ENCODE measurements around the gene CLCC1. TPM values are rescaled to one million over a fixed set of nuclear protein-coding genes. Genes with fewer than 3 reads are reported as not detected.
A peak's percentile ranks its signal among the peaks of the same experiment; 100 is the strongest.
"Not testable (repeated sequence)": the region's sequence is repeated elsewhere in the genome, so short reads cannot be mapped to it uniquely, and the experiment has no call there.

CLCC1 gene
- total RNA-seq, 1 donor from 2014 or later = 28.0 TPM

DNA sequence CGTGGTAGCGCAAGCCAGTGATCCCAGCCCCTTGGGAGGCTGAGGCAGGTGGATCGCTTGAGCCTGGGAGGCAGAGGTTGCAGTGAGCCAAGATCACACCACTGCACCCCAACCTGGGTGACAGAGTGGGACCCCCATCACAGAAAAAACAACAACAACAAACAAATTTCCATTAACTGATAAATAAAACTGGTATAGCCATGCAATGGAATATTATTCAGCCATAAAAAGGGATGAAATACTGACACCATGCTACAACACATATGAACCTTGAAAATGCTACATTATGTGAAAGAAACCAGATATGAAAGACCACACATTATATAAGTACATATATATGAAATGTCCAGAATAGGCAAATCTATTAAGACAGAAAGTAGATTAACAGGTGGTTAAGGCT, 12.0 kb downstream of the CLCC1 start:
- intact Hi-C loops (cut with DNase I) = no loop called here
- Histone ChIP-seq H3K27ac (no peak overlapping the region), H3K9me3 (no peaks in the 10 kb centered on the region), H3K4me3 (no peak overlapping the region), H3K36me3 (peaks cover 0 to 14% of the 10 kb centered on the region in 2 donors), H3K4me1 (peaks cover 16% of the 10 kb centered on the region), H3K27me3 (no peaks in the 10 kb centered on the region)
- no peak for DNase-seq (ENCODE audit: extremely low spot score in 2 of 2)
- TF ChIP-seq POLR2A (IDR thresholded peaks at IDR 0.05) = no peak
- no peak for TF ChIP-seq POLR2AphosphoS5 (IDR thresholded peaks at IDR 0.05; ENCODE audit: insufficient read depth in 1 of 2, low read depth in 1 of 2)
- TF ChIP-seq, protein P1, sequence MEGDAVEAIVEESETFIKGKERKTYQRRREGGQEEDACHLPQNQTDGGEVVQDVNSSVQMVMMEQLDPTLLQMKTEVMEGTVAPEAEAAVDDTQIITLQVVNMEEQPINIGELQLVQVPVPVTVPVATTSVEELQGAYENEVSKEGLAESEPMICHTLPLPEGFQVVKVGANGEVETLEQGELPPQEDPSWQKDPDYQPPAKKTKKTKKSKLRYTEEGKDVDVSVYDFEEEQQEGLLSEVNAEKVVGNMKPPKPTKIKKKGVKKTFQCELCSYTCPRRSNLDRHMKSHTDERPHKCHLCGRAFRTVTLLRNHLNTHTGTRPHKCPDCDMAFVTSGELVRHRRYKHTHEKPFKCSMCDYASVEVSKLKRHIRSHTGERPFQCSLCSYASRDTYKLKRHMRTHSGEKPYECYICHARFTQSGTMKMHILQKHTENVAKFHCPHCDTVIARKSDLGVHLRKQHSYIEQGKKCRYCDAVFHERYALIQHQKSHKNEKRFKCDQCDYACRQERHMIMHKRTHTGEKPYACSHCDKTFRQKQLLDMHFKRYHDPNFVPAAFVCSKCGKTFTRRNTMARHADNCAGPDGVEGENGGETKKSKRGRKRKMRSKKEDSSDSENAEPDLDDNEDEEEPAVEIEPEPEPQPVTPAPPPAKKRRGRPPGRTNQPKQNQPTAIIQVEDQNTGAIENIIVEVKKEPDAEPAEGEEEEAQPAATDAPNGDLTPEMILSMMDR (IDR thresholded peaks at IDR 0.05) = no peak

DNA sequence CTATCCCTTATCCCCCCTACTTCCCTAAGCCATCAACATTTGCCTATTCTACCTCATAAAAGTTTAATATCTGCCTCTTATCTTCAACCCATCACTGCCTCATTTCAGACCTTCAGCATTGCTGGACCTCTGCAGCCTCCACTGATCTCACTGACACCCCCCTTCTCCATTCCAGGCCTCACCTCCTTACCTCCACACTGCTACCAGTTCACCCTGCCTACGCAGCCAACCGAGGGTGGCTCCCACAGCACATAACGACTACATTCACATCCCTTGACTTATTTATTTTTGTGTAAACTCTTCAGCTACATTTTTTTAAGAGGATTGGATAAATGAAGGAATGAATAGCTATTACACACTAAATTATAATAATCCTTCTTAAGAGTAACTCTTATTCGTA, 14.2 kb downstream of the CLCC1 start:
- peaks cover 8% of the 10 kb centered on the region for H3K4me1 ChIP-seq
- no peaks in the 10 kb centered on the region for H3K27me3 ChIP-seq
- H3K9me3 ChIP-seq = no peaks in the 10 kb centered on the region
- no peak for DNase-seq (ENCODE audit: extremely low spot score in 2 of 2)
- no peak overlapping the region for H3K4me3 ChIP-seq
- intact Hi-C loops (cut with DNase I) = no loop called here
- peaks cover 0 to 20% of the 10 kb centered on the region in 2 donors for H3K36me3 ChIP-seq
- TF ChIP-seq POLR2AphosphoS5 (IDR thresholded peaks at IDR 0.05; ENCODE audit: insufficient read depth in 1 of 2, low read depth in 1 of 2) (no peak), POLR2A (IDR thresholded peaks at IDR 0.05) (no peak)
- TF ChIP-seq, protein P1 (IDR thresholded peaks at IDR 0.05) = no peak
- H3K27ac ChIP-seq = peak overlapping the region; percentile 5

DNA sequence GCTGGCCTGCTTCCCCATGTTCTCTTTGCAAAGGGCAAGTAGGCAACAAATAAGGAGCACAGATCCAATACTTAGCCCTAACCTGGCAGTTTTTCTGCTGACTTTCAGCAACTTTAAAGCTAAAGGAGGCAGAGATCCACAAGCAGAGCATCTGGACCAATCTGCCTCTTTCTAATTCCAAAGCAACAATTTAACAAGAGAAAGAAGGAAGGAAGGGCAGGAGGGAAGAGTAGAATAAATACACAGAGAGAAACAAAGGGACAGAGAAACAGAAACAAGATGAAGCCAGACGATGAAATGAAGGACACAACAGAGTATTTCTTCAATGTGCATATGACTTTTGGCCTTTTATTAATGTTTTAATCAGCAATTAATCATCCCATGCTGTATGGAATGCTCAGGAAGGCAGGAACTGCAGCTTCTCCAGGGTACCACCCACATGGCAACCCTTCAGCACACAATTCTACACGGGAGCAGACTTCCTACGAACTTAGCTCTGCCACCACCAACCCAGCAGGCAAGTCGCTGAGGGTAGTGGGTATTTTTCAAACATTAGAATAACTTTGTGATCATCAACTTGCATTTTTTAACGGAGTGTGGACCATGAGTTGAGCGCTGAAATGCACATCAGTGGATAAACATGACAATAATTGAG, 15.3 kb downstream of the CLCC1 start:
- peaks cover 0 to 27% of the 10 kb centered on the region in 2 donors for H3K36me3 ChIP-seq
- H3K4me1 ChIP-seq = peaks cover 8% of the 10 kb centered on the region
- no peaks in the 10 kb centered on the region for H3K9me3 ChIP-seq
- H3K27ac ChIP-seq = peak overlapping the region; percentile 11
- H3K4me3 ChIP-seq = peak overlapping the region in 1 of 2 donors; percentile 21
- intact Hi-C loops (cut with DNase I) = no loop called here
- TF ChIP-seq, protein P1 (IDR thresholded peaks at IDR 0.05) = no peak
- no peak for TF ChIP-seq POLR2A (IDR thresholded peaks at IDR 0.05)
- H3K27me3 ChIP-seq = no peaks in the 10 kb centered on the region
- DNase-seq (ENCODE audit: extremely low spot score in 2 of 2) = no peak

DNA sequence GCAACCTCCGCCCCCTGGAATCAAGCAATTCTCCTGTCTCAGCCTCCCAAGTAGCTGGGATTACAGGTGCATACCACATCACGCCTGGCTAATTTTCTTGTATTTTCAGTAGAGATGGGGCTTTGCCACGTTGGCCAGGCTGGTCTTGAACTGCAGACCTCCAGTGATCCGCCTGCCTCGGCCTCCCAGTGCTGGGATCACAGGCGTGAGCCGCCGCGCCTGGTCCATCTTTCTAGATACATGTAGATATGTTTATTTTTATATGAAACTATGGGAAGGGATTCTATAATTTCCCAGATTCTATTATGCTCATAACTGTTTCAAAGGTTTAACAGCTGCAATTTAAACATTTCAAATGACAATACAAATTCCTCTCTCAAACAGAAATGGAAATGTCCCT, 27.1 kb downstream of the CLCC1 start:
- Histone ChIP-seq H3K4me3 (no peak overlapping the region), H3K27me3 (no peaks in the 10 kb centered on the region), H3K9me3 (no peaks in the 10 kb centered on the region), H3K36me3 (peaks cover 0 to 61% of the 10 kb centered on the region in 2 donors), H3K27ac (no peak overlapping the region), H3K4me1 (no peaks in the 10 kb centered on the region)
- DNase-seq (ENCODE audit: extremely low spot score in 2 of 2) = no peak
- intact Hi-C loops (cut with DNase I) = no loop called here
- TF ChIP-seq POLR2A (IDR thresholded peaks at IDR 0.05) (no peak), POLR2AphosphoS5 (IDR thresholded peaks at IDR 0.05; ENCODE audit: insufficient read depth in 1 of 2, low read depth in 1 of 2) (no peak)
- TF ChIP-seq, protein P1 (IDR thresholded peaks at IDR 0.05) = no peak

DNA sequence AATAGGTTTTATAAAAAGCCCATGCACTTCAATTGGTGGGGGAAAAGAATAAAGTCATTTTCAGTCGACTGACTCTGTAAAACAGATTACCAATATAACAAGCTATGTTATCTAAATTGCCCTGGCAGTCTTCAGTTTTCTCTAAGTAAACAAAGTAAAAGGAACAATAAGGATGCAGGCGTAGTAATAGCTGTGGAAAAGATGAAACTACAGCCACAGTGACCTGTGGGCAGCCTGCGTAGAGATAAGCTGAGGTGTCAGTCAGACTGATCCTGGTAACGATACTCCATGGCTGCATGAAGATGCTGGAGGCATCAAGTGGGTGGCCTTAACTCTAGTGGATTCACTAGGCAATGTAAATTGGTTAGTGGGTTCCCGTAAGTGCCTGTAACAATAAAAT, 29.3 kb downstream of the CLCC1 start:
- no peak overlapping the region for H3K27ac ChIP-seq
- H3K36me3 ChIP-seq = peaks cover 0 to 74% of the 10 kb centered on the region in 2 donors
- DNase-seq (ENCODE audit: extremely low spot score in 2 of 2) = no peak
- no peaks in the 10 kb centered on the region for H3K4me1 ChIP-seq
- H3K4me3 ChIP-seq = no peak overlapping the region
- H3K9me3 ChIP-seq = no peaks in the 10 kb centered on the region
- intact Hi-C loops (cut with DNase I) = no loop called here
- no peaks in the 10 kb centered on the region for H3K27me3 ChIP-seq
- no peak for TF ChIP-seq POLR2A (IDR thresholded peaks at IDR 0.05)
- TF ChIP-seq, protein P1 (IDR thresholded peaks at IDR 0.05) = no peak
- TF ChIP-seq POLR2AphosphoS5 (IDR thresholded peaks at IDR 0.05; ENCODE audit: insufficient read depth in 1 of 2, low read depth in 1 of 2) = no peak

DNA sequence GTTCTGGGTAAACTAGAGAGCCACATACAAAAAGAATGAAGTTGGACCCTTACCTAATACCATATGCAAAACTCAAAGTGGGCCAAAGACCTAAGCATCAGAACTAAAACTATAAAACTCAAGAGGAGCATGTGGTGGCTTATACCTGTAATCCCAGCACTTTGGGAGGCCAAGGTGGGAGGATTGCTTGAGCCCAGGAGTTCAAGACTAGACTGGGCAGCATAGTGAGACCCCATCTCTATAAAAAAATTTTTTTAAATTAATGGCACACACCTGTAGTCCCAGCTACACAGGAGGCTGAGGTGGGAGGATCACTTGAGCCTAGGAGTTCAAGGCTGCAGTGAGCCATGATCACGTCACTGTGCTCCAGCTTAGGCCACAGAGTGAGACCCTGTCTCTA, 35.7 kb downstream of the CLCC1 start:
- DNase-seq (ENCODE audit: extremely low spot score in 2 of 2); intact Hi-C loops (cut with DNase I); H3K27me3 ChIP-seq; H3K4me1 ChIP-seq; H3K27ac ChIP-seq; H3K4me3 ChIP-seq; H3K9me3 ChIP-seq: not testable (repeated sequence)
- H3K36me3 ChIP-seq = peaks cover 0 to 91% of the 10 kb centered on the region in 2 donors
